Muscle of leg (tissue), 11 donors: ENCODE measurements around the gene SGSH. TPM values are rescaled to one million over a fixed set of nuclear protein-coding genes. Genes with fewer than 3 reads are reported as not detected.

Experiments
- DNase-seq: peaks from one replicate; pipeline ENCODE4 v3.0.0; 2013
- H3K27ac ChIP-seq: one replicate; pipeline ENCODE4 v1.5.1; 2013; ENCODE audit warnings: mild to moderate bottlenecking, low read length, control low read depth
- H3K27me3 ChIP-seq: one replicate; pipeline ENCODE4 v1.6.1; 2013; ENCODE audit warnings: low read length; ENCODE audit not compliant: control insufficient read depth, insufficient read depth
- H3K36me3 ChIP-seq: one replicate; pipeline ENCODE4 v1.6.1; 2013; ENCODE audit warnings: low read length; ENCODE audit not compliant: control insufficient read depth, insufficient read depth
- H3K4me1 ChIP-seq: one replicate; pipeline ENCODE4 v1.6.1; 2013; ENCODE audit warnings: low read length; ENCODE audit not compliant: control insufficient read depth, insufficient read depth
- H3K4me3 ChIP-seq: one replicate; pipeline ENCODE4 v1.5.1; 2013; ENCODE audit warnings: low read length, control low read depth
- H3K9me3 ChIP-seq: replicated peaks from 2 replicates; pipeline ENCODE4 v1.6.1; 2013; ENCODE audit warnings: low read depth, low read length; ENCODE audit not compliant: control insufficient read depth
- whole genome bisulfite sequencing: methylation state at CpG from one replicate; pipeline ENCODE4 v1.1.5; 2013; ENCODE audit warnings: missing lambda C conversion rate; ENCODE audit not compliant: insufficient coverage; 5-methylcytosine and 5-hydroxymethylcytosine counted together
- polyA plus RNA-seq, 8 donors: library from polyadenylated mRNA; unstranded; fragments of 120-200 nt; gene quantifications; one replicate each; pipeline versions ENCODE4 v1.2.1 to v1.2.3, GENCODE V29; 2013; ENCODE audit warnings: inconsistent platforms in 1 of 8, low replicate concordance in 1 of 8; ENCODE audit not compliant: insufficient read length in 8 of 8, insufficient read depth in 1 of 8
- total RNA-seq: library from RNA; stranded (reverse); fragments of 120-200 nt; gene quantifications from one replicate; pipeline ENCODE4 v1.2.4, GENCODE V29; 2013

Gene SGSH
- total and polyA plus RNA-seq, 9 donors: 9.6 to 24.9 (median 20.2) TPM

- peaks cover 2% of the 10 kb centered on the region for H3K4me1 ChIP-seq
- no peak overlapping the region for H3K27ac ChIP-seq
- H3K36me3 ChIP-seq: peaks cover 20% of the 10 kb centered on the region
- H3K9me3 ChIP-seq: no peaks in the 10 kb centered on the region
- WGBS: 76% methylated on average over 9 of the region's 13 CpGs
- DNase-seq: peak; percentile 55
- no peak overlapping the region for H3K4me3 ChIP-seq
- H3K27me3 ChIP-seq: peaks cover 2% of the 10 kb centered on the region
These were observed 34.5 kb upstream of the SGSH start for GRCh38 chr17:80254396-80255251.

GRCh38 chr17:80253631-80254395 lies 33.7 kb upstream of the SGSH start:
- Histone ChIP-seq H3K36me3 (peaks cover 27% of the 10 kb centered on the region), H3K27ac (no peak overlapping the region)
- no peak for DNase-seq

GRCh38 chr17:80252871-80253270 lies 32.7 kb upstream of the SGSH start:
- Histone ChIP-seq H3K4me1 (no peaks in the 10 kb centered on the region), H3K9me3 (no peaks in the 10 kb centered on the region), H3K36me3 (peaks cover 31% of the 10 kb centered on the region), H3K4me3 (no peak overlapping the region), H3K27ac (no peak overlapping the region), H3K27me3 (no peaks in the 10 kb centered on the region)
- DNase-seq: no peak
- WGBS: 53% methylated on average over 10 of the region's 13 CpGs

More at GRCh38 chr17:80253631-80254395, 33.7 kb upstream of the SGSH start:
- WGBS: 77% methylated on average over 21 of the region's 21 CpGs
- Histone ChIP-seq H3K4me3 (no peak overlapping the region), H3K4me1 (no peaks in the 10 kb centered on the region), H3K9me3 (no peaks in the 10 kb centered on the region), H3K27me3 (peaks cover 2% of the 10 kb centered on the region)

GRCh38 chr17:80251966-80252365 lies 31.8 kb upstream of the SGSH start:
- no peak for DNase-seq
- Histone ChIP-seq H3K27me3 (no peaks in the 10 kb centered on the region), H3K27ac (no peak overlapping the region), H3K9me3 (no peaks in the 10 kb centered on the region), H3K4me3 (no peak overlapping the region), H3K36me3 (peaks cover 31% of the 10 kb centered on the region), H3K4me1 (no peaks in the 10 kb centered on the region)
- WGBS: 87% methylated on average over 10 of the region's 11 CpGs

GRCh38 chr17:80248894-80249710 lies 29.0 kb upstream of the SGSH start:
- WGBS: 83% methylated on average over 20 of the region's 26 CpGs
- peaks cover 51% of the 10 kb centered on the region for H3K36me3 ChIP-seq

GRCh38 chr17:80248001-80248893 lies 28.1 kb upstream of the SGSH start:
- 87% methylated on average over 18 of the region's 23 CpGs for WGBS

More at GRCh38 chr17:80248894-80249710, 29.0 kb upstream of the SGSH start:
- Histone ChIP-seq H3K4me1 (no peaks in the 10 kb centered on the region), H3K4me3 (no peak overlapping the region), H3K27ac (no peak overlapping the region), H3K9me3 (no peaks in the 10 kb centered on the region), H3K27me3 (no peaks in the 10 kb centered on the region)
- no peak for DNase-seq

GRCh38 chr17:80247561-80247960 lies 27.4 kb upstream of the SGSH start:
- Histone ChIP-seq H3K36me3 (peaks cover 56% of the 10 kb centered on the region), H3K9me3 (no peaks in the 10 kb centered on the region), H3K4me3 (no peak overlapping the region), H3K4me1 (no peaks in the 10 kb centered on the region), H3K27ac (no peak overlapping the region), H3K27me3 (no peaks in the 10 kb centered on the region)
- DNase-seq: no peak
- WGBS: 89% methylated on average over 17 of the region's 17 CpGs

More at GRCh38 chr17:80248001-80248893, 28.1 kb upstream of the SGSH start:
- no peaks in the 10 kb centered on the region for H3K27me3 ChIP-seq
- no peaks in the 10 kb centered on the region for H3K9me3 ChIP-seq
- H3K36me3 ChIP-seq: peaks cover 57% of the 10 kb centered on the region
- H3K4me1 ChIP-seq: no peaks in the 10 kb centered on the region
- H3K27ac ChIP-seq: no peak overlapping the region
- DNase-seq: no peak
- H3K4me3 ChIP-seq: no peak overlapping the region

- H3K9me3 ChIP-seq: no peaks in the 10 kb centered on the region
- no CpG with 5 or more reads among the region's 8 CpGs for WGBS
- peaks cover 55% of the 10 kb centered on the region for H3K36me3 ChIP-seq
- H3K27me3 ChIP-seq: no peaks in the 10 kb centered on the region
- no peak for DNase-seq
- H3K4me1 ChIP-seq: no peaks in the 10 kb centered on the region
- H3K27ac ChIP-seq: no peak overlapping the region
- H3K4me3 ChIP-seq: no peak overlapping the region
These were observed 26.6 kb upstream of the SGSH start for GRCh38 chr17:80246726-80247125.

GRCh38 chr17:80246266-80246681 lies 26.1 kb upstream of the SGSH start:
- Histone ChIP-seq H3K27ac (no peak overlapping the region), H3K9me3 (no peaks in the 10 kb centered on the region), H3K4me3 (no peak overlapping the region), H3K27me3 (no peaks in the 10 kb centered on the region), H3K4me1 (no peaks in the 10 kb centered on the region), H3K36me3 (peaks cover 57% of the 10 kb centered on the region)
- WGBS: 92% methylated on average over 18 of the region's 19 CpGs
- no peak for DNase-seq
